GM10248 (cell line): ENCODE measurements around the gene SHROOM1.
A peak's percentile ranks its signal among the peaks of the same experiment; 100 is the strongest.

ENCODE experiments used
- CTCF ChIA-PET: fragments of 300-600 bp; sonication (Branson Sonifier 250); formaldehyde crosslinking; extraction: SDS; loops from one replicate; lab custom pipeline; 2021; ENCODE audit warnings: antibody characterized with exemption; lab: Yijun Ruan, JAX
- POLR2A ChIA-PET: fragments of 350-650 bp; sonication (Branson Sonifier 250); formaldehyde crosslinking; extraction: SDS; loops from one replicate; lab custom pipeline; 2020; ENCODE audit warnings: antibody characterized with exemption; lab: Yijun Ruan, JAX
- DNase-seq: peaks from one replicate; pipeline ENCODE4 v3.0.0; 2012; ENCODE audit errors: extremely low spot score
- CTCF ChIP-seq: IDR thresholded peaks from 2 replicates; pipeline ENCODE4 v1.5.1; 2012; ENCODE audit warnings: mild to moderate bottlenecking, low read depth; ENCODE audit errors: extremely low read depth, missing control alignments, control extremely low read depth

The SHROOM1 gene

GRCh38 chr5:132777209-132778069, 53.0 kb downstream of the SHROOM1 start, which contains the start of gene SEPTIN8:
SEPTIN8 (minus strand) TSS chr5:132777239; CDS start chr5:132777137, 102 bp downstream.
- ChIA-PET POLR2A (no interaction called here), CTCF (interaction anchor here (0.6 to 2.6 kb wide), 7 partner anchors 9 to 53 kb away, joined by 3 to 14 read pairs (median 3); partner anchors contain the start of gene SHROOM1)
- TF ChIP-seq CTCF = no peak
- peak; percentile 82 for DNase-seq

DNA sequence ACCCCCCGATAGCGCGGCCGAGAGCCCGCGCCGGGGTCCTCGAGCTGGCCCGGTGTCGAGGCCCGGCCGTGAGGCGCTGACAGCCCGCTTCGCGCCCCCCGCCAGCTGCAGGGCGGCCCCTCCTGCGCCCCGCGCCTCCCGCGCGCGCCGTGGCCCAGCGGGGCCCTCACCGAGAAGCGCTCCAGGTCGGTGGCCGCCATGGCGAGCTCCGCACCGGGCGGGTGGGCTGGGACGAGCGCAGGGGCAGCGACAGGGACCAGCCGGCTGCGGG, 53.6 kb downstream of the SHROOM1 start:
- POLR2A ChIA-PET = no interaction called here
- no peak for TF ChIP-seq CTCF
- CTCF ChIA-PET = interaction anchor here (0.6 to 2.6 kb wide), 3 partner anchors 23 to 44 kb away, joined by 3 to 14 read pairs (median 7); no protein-coding TSS in a partner anchor
- DNase-seq = no peak

GRCh38 chr5:132776131-132776937, 54.1 kb downstream of the SHROOM1 start:
- ChIA-PET POLR2A (no interaction called here), CTCF (interaction anchor here (0.9 to 2.2 kb wide), 6 partner anchors 10 to 276 kb away, joined by 3 to 10 read pairs (median 5); partner anchors contain the start of gene CCNI2)
- TF ChIP-seq CTCF = no peak
- no peak for DNase-seq

DNA sequence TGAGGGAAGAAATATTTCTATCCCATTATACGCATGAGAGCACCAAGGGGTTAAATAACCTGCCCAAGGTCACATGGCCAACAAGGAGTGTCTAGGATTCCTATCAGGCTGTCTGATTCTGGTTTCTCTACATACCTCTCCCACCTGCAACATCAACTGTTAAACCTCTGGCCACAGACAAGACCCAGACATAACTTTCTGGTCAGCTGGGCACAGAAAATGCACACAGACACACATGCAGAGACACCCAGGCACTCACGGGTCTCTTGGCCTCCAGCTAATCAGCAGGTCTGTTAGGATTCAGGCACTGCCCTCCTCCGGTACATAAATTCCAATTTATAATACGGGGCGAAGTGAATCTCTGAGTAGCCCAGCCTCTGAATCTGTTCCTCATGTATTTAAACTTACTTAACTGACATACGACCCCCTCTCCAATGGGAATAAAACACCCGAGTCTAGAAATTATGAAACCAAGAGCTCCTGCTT, 54.9 kb downstream of the SHROOM1 start:
- ChIA-PET POLR2A (no interaction called here), CTCF (interaction anchor here (0.9 to 2.2 kb wide), 6 partner anchors 9 to 275 kb away, joined by 3 to 10 read pairs (median 5); partner anchors contain the start of gene CCNI2)
- TF ChIP-seq CTCF = no peak
- no peak for DNase-seq

DNA sequence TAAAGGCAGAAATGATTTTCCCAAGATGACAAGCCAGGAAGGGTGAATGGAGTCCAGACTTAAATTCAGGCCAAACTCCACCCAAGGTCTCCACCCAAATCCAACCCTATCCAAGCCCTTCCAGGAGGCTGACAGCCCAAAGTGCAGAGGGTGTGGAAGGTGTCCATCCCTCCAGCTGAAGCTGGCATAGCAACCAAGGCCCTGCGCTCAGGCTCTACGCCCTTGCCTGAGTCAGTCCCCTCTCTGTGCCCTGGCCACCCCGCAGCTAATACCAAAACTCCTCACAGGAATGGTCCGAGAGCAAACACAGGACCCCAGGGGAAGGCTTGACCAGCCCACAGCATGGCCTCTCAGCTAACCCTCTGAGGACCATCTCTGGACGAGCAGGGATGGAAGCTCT, 55.6 kb downstream of the SHROOM1 start:
- DNase-seq = no peak
- ChIA-PET POLR2A (no interaction called here), CTCF (interaction anchor here (1.2 to 2.2 kb wide), 5 partner anchors 9 to 28 kb away, joined by 3 to 10 read pairs (median 3); partner anchors contain the start of gene CCNI2)
- no peak for TF ChIP-seq CTCF

GRCh38 chr5:132774406-132774805, 56.0 kb downstream of the SHROOM1 start:
- CTCF ChIA-PET = interaction anchor here (1.2 to 2.9 kb wide), 7 partner anchors 8 to 46 kb away, joined by 3 to 10 read pairs (median 3); no protein-coding TSS in a partner anchor
- no peak for TF ChIP-seq CTCF
- no peak for DNase-seq
- POLR2A ChIA-PET = interaction anchor here (1.1 kb wide), 1 partner anchor 18 kb away, joined by 3 read pairs; no protein-coding TSS in a partner anchor
